Urothelium cell line (cell line): ENCODE results near the gene COL20A1.
"Not testable (repeated sequence)": the region's sequence is repeated elsewhere in the genome, so short reads cannot be mapped to it uniquely, and the experiment has no call there.

Experiments
- DNase-seq: peaks from one replicate; pipeline ENCODE4 v3.0.0; 2011; ENCODE audit warnings: low spot score, mixed read lengths
- FAIRE-seq: peaks from 2 replicates; lab custom pipeline; 2011; peaks lifted over from hg19 to GRCh38; lab: Jason Lieb, UNC

COL20A1 gene

DNA sequence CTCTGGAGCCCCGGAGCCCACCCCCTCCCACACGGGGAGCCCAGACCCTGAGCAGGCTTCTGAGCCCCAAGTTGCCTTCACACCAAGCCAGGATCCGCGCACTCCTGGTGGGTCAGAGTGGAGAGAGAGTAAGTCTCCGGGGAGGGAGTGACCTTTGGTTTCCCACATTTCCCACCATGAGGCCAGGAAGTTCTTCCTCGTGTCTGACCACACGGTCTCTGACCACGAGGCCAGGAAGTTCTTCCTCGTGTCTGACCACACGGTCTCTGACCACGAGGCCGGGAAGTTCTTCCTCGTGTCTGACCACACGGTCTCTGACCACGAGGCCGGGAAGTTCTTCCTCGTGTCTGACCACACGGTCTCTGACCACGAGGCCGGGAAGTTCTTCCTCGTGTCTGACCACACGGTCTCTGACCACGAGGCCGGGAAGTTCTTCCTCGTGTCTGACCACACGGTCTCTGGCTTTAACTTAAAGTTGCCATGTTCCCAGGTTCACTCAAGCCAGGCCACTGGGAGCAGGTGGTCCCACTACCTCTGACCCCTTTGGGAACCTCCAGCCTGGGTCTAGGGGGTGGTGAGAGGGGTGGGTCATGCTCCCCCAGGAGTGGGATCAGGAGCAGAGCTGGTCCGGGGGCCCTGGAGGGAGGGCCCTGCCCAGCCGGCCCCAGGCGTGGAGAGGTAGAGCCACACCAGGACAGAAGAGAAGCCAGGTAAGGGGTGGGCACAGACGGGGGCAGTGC is 13.1 kb downstream of the COL20A1 start:
- FAIRE-seq, DNase-seq: not testable (repeated sequence)

DNA sequence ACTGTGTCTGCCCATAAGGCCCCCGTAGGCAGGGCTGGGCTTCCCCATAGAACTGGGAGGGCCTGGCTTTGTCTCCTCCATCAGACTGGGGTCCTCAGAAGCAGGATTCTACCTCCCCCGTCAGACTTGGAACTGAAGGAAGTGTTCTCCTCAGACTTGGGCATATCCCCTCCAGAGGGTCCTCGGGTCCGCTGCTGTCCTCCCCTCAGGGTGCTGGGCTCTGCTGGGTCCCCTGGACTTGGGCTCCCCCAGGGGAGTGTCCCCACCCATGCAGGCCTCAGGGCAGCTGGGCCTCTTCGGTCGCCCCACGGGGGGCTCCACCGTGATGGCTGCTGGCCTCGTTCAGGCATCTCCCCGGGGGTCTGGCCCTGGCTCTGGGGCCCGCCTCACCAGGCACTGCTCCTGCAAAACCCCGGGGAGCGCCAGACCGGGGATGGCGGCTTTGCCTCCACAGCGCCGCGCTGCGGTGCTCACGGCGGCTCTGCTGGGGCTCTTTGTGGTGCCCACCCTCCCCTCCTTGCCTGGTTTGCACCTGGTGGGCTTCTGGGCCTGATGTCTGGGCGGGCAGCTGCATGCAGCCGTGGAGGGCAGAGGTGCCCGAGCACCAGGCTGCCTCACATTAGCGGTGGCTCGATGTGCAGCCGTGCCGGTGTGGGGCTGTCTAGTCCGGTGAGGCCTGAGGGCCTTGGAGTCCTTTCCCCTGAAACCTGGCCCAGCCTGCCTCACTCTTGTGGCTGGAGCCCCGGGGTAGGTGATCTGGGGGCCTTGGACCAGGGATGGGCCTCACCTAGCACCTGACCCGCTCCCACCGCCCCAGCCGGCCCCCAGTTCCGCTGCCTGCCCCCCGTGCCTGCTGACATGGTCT is 13.9 kb downstream of the COL20A1 start:
- no peak for DNase-seq
- FAIRE-seq = no peak

DNA sequence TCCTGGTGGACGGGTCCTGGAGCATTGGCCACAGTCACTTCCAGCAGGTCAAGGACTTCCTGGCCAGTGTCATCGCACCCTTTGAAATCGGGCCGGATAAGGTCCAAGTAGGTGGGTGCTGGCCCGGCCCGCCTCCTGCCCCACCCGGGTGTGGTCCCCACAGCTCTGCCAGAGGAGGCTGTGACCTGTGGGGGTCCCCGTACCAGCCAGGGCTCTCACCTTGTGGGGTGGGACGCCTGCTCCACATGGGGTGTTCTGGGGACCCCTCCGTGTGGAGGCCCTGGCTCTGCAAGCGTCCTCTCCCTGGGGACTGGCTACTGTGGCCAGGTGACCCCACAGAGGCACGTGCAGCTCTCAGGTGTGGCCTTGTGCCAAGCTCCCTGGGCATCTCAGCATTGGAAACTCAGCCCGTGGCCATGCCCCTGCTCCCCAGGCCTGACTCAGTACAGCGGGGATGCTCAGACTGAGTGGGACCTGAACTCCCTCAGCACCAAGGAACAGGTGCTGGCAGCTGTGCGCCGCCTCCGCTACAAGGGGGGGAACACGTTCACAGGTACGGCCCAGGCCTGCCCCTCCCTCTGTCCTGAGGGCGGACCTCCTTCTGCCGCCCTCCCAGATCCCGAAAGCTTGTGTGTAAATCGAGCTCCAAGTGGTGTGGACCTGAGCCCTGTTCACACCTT is 14.7 kb downstream of the COL20A1 start:
- DNase-seq (no peak), FAIRE-seq (peak; percentile 88)

DNA sequence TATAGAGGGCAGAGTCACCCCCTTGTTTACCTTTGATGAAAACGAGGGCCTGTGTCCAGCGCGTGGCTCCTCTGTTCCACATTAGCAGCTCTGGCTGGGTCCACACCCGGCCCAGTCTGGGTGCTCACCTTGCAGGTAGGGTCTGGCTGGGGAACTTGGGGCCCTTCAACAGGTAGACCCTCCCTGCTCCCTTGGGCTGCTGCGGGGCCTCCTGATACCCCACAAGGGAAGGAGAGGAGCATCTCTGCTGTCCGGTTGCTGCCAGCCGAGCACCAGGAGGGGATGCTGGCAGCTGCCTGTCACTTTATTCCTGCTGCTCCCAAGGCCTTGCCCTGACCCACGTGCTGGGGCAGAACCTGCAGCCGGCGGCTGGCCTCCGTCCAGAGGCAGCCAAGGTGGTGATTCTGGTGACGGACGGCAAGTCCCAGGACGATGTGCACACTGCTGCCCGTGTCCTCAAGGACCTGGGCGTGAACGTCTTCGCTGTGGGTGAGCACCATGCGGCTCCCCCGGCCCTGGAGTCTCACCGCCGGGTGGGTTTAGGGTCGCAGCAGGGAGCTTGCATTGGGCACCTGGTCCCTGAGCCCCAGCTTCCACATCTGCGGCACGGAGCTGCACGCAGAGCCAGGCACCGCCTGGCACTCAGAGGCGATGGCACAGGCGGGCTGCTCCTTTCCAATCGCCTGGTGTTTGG is 15.4 kb downstream of the COL20A1 start:
- no peak for DNase-seq
- FAIRE-seq = no peak

DNA sequence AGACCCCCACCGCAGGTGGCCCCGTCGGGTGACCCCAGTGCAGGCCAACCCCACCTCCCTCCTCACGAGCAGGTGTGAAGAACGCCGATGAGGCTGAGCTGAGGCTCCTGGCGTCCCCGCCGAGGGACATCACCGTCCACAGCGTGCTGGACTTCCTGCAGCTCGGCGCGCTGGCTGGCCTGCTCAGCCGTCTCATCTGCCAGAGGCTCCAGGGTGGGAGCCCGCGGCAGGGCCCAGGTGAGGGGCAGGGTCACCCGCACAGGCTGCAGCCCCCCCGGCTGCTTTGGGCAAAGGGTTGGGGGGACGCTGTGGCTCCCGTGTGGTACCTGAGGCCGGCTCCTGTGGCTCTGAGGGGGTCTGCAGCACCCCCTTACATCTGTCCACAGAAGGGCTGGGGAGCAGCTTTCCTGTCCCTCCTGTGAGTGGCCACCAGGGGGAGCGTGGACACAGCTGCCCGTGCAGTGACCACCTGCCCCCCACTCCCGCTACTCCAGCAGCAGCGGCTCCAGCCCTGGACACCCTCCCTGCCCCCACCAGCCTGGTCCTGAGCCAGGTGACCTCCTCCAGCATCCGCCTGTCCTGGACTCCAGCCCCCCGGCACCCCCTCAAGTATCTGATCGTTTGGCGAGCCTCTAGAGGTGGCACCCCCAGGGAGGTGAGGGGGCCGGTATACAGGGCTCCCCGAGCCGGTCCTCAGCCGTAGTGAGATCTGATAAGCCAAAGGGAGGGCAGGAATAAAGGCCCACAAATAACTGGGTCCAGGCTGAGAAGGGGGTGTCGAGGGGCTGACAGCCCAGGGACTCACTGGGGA is 16.5 kb downstream of the COL20A1 start:
- DNase-seq (peak; percentile 91), FAIRE-seq (peak; percentile 92)

DNA sequence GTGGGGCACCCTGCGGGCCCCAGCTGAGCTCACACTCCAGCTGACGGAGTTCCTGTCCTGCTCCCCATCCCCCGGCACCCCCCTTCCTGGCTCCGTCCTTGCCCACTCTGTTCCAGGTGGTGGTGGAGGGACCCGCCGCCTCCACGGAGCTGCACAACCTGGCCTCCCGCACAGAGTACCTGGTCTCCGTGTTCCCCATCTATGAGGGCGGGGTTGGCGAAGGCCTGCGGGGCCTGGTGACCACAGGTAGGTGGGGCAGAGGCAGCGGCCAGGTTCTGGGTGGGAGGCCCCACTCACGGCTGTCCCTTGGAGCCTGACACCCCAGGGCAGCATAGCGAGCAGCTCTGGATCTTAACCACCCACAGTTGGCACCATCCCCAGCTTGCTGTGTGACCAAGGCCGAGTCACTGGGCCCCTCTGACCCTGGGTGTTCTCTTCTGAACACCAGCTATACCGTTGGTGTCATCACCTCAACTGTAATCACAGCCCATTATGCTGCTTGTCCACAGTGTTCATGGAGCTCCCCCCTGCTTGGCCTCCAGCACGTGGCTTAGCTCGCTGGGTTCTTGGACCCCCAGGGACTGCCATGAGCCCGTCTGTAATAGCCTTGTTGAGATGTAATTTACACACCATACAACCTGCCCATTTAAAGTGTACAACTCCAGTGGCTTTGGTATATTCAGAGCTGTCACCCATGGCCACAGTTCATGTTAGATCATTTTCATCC is 17.4 kb downstream of the COL20A1 start:
- FAIRE-seq = peak; percentile 79

DNA sequence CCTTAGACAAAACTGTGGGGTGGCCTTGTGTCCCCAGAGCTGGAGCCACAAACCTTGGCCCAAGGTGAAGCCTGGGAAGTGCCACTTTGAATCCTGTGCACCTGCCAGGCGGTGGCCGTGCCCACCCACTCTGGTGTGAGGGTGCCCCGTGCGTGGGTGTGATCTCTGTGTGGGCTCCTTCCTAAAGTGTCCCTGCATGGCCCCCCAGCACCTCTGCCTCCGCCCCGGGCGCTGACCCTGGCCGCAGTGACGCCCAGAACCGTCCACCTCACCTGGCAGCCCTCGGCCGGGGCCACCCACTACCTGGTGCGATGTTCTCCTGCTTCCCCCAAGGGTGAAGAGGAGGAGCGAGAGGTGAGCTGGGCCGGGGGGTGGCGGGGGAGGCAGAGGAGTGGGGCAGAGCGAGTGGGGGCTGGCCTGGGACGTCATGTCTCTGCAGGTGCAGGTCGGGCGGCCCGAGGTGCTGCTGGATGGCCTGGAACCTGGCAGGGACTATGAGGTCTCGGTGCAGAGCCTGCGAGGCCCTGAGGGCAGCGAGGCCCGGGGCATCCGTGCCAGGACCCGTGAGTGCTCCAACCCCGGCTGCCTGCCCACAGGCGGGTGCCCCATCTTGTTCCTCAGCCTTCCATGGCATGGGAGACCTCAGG is 18.3 kb downstream of the COL20A1 start:
- DNase-seq = no peak
- FAIRE-seq = no peak

More for the DNA sequence above, 17.4 kb downstream of the COL20A1 start:
- no peak for DNase-seq

DNA sequence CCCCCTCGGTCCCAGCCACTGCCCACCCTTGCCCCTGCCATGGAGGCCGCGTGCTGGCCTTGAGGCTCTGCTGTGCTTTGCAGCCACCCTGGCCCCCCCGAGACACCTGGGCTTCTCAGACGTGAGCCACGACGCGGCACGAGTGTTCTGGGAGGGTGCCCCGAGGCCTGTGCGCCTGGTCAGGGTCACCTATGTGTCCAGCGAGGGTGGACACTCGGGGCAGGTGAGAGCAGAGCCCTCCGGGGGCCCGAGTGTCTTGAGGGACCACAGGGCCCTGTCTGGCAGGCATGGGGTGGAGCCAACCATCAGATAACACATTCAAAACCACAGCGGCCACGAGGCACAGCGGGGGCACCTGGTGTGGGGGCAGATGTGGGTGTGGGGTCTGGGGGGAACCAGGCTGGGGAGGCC is 18.9 kb downstream of the COL20A1 start:
- FAIRE-seq (peak; percentile 46), DNase-seq (no peak)

DNA sequence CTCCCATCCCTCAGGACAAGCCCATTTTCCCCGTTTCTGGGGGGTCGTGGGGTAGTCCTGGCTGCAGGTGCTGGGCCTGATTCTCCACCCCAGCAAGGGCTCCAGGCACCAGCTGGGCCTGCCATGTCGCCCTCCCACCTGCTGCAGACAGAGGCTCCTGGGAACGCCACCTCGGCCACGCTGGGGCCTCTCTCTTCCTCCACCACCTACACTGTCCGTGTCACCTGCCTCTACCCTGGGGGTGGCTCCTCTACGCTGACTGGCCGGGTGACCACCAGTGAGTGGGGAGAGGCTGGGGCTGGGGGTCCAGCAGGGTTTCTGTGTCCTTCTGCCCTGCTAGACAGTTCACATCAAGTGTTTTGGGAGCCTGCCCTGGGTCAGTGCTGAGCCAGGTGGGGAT is 19.3 kb downstream of the COL20A1 start:
- FAIRE-seq (peak; percentile 17), DNase-seq (no peak)

DNA sequence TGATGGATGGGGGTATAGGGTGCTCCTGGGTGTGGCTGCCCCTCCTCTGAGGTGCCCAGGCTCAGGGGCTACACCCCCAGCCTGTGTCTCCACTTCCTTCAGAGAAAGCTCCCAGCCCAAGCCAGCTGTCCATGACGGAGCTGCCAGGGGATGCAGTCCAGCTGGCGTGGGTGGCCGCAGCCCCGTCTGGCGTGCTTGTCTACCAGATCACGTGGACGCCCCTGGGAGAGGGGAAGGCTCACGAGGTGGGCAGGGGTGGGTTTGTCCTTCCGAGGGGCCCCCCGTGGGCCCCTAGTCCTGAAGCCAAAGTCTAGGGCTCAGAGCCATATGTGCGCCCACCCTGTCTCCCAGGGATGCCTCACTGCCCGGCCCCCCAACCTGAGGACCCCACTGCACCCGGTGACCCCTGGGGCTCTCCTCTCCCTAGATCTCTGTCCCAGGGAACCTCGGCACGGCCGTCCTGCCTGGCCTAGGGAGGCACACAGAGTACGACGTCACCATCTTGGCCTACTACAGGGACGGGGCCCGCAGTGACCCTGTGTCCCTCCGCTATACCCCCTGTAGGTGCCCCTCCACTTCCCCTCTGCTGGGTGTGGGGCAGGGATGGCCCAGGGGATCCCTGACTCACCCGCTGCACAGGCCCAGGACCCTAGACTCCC is 19.8 kb downstream of the COL20A1 start:
- FAIRE-seq (peak; percentile 37), DNase-seq (no peak)

DNA sequence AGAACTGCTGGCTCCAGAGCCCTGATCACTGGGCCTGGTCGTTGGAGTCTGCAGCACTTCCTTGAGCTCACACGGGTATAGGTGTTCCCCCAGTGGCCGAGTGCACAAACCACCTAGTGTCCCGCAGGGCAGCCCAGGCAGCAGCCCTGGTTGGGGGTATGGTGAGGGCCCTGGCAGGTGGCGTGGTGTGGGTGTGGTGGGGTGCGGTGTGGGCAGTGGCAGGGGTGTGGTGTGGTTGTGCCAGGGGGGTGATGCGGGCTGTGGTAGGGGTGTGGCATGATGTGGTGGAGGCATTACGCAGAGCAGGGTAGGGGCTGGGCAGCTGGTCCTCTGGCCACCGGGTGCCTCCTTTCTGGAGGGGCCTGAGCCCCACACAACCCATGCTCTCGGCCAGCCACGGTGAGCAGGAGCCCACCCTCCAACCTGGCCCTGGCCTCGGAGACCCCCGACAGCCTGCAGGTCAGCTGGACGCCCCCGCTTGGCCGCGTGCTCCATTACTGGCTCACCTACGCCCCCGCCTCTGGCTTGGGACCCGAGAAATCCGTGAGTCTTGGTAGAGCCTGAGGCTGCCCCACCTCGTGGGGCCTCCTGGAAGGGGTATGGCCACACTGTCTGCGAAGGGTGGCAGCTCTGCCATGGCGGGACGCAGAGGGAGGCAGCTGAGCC is 20.5 kb downstream of the COL20A1 start:
- DNase-seq = no peak
- peak; percentile 77 for FAIRE-seq

DNA sequence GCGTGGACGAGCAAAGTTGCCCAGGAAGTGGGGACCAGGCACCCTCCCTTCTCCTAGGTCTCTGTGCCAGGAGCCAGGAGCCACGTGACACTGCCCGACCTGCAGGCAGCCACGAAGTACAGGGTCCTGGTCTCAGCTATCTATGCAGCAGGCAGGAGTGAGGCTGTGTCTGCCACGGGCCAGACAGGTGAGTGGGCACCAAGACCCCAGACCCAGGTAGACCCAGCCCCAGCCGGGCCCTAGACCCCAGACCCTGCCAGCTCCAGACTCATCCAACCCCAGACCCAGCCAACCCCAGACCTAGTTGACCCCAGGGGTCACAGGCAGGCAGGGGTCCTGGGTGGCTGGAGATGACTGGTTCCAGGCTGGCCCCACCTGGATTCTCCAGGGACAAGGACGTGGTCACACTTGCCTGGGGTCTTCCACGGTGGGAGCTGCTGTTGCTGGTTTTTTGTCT is 21.1 kb downstream of the COL20A1 start:
- FAIRE-seq (peak; percentile 48), DNase-seq (no peak)

DNA sequence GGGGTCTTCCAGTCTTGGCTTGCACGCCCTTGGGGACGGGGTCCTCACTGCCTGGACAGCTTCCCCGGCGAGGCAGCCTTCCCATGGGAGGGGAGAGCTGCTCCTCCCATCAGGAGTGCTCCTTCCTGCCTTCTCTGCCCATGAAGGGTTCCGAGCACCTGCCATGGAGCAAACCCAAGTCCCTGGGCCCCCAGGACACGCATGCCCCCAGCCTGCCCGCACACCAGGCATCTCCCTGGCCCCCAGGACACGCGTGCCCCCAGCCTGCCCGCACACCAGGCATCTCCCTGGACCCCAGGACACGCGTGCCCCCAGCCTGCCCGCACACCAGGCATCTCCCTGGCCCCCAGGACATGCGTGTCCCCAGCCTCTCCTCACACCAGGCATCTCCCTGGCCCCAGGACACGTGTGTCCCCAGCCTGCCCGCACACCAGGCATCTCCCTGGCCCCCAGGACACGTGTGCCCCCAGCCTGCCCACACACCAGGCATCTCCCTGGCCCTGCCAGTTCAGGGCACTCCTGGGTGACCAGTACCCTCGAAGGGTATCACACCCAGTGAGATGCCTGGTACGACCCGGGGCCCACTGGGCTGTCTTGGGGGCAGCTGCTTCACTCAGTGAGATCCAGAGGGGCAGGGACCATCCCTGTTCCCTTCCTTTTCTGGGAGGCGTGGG is 21.7 kb downstream of the COL20A1 start:
- DNase-seq (no peak), FAIRE-seq (peak; percentile 89)

DNA sequence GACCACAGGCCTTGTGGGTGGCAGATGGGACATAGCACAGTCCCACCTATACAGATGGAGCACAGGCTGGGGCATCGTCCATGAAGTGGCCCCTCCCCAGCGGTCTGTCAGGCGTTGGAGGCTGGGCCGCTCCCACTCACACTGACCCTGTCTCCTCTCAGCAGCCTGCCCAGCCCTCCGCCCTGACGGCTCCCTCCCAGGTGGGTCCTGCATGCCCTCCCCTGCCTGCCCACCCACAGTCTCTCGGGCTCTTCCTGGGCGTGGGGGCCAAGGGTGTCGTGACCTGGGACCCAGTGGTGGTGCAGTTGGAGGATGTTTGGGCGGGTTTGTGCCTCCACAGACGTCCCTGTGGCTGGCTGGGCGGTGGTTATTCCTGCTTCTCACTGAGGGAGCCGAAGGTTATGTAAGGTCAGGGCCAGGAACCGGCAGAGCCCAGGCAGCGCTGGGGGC is 22.3 kb downstream of the COL20A1 start:
- FAIRE-seq (peak; percentile 87), DNase-seq (no peak)

DNA sequence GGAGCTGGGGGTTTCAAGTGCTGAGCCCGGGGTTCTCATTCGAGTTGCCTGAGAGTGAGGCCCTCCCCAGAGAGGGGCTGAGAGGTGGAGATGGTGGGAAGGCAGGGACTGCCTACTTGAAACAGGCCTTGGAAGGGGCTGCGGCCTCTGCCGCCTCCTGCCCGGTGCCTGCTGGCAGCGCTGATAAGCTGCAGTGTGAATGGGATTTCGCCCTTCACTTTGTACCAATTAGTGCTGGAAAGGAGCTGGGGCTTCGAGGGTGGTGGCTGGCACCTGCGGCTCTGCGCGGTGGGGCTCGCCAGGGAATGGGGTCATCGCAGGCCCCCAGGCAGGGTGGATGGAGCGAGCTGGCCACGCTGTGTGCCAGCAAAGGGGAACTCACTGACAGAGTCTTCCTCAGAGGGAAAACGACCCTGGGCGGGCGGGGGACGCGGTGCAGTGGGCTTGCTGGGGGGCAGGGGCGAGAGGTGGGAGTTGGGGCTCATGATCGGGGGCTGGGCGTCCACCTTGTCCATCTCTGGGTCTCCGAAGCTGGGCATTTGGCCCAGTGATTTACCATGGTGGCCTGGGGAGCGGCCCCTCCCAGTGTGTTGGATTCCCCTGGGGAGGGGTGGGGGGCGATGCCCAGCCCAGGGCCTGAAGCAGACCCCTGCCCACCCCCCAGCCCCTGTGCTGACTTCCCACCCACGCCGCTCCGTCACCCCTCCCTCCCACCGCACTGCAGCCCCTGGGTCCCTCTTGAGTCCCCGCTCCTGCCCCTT is 22.9 kb downstream of the COL20A1 start:
- peak; percentile 67 for FAIRE-seq
- no peak for DNase-seq

DNA sequence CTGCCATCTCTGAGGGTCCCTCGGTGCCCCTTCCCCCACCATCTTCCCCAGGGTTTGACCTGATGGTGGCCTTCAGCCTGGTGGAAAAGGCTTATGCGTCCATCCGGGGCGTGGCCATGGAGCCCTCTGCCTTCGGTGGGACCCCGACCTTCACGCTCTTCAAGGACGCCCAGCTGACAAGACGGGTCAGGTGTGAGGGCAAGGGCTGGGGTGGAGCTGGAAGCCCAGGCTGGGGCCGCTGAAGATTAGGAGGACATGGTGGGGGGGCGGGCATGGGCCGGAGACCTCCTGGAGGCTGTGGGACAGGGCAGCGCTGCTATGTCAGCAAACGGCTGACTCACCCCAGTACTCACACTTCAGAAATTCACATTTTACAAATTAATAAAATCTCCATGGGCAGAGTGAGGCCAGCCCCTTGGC is 23.5 kb downstream of the COL20A1 start:
- DNase-seq (no peak), FAIRE-seq (no peak)
